Inferior parietal cortex (tissue), 1 donor: Measurements from ENCODE around the gene DQX1.
"Not testable (repeated sequence)": the region's sequence is repeated elsewhere in the genome, so short reads cannot be mapped to it uniquely, and the experiment has no call there.

ENCODE experiments used
- DNase-seq: peaks from one replicate; pipeline ENCODE4 v3.0.0-alpha.2; 2016; ENCODE audit errors: extremely low spot score

Gene DQX1

GRCh38 chr2:74496997-74497776, 28.8 kb downstream of the DQX1 start:
- DNase-seq, result no peak

- DNase-seq, result no peak
Measured at GRCh38 chr2:74495440-74495839, 30.6 kb downstream of the DQX1 start.

- DNase-seq, result no peak
Measured at GRCh38 chr2:74493546-74493945, 32.5 kb downstream of the DQX1 start.

GRCh38 chr2:74491648-74492544, 34.1 kb downstream of the DQX1 start:
- DNase-seq, result no peak

- no peak for DNase-seq
Measured at GRCh38 chr2:74489906-74490305, 36.1 kb downstream of the DQX1 start.

GRCh38 chr2:74488643-74489481, 37.2 kb downstream of the DQX1 start:
- no peak for DNase-seq

GRCh38 chr2:74486141-74486540, 39.9 kb downstream of the DQX1 start:
- no peak for DNase-seq

- not testable (repeated sequence) for DNase-seq
Measured at GRCh38 chr2:74483675-74484164, 42.3 kb downstream of the DQX1 start.

GRCh38 chr2:74482801-74483674, 43.0 kb downstream of the DQX1 start, which contains the start of the genes CCDC142 and TTC31:
TSS of gene CCDC142 (minus strand) at chr2:74482998. CDS start at chr2:74482837, 161 bp downstream.
TSS of gene TTC31 (plus strand) at chr2:74483081. CDS start at chr2:74483096, 15 bp downstream.
- DNase-seq, result peak; percentile 96

GRCh38 chr2:74481961-74482800, 43.9 kb downstream of the DQX1 start:
- no peak for DNase-seq

GRCh38 chr2:74481431-74481830, 44.6 kb downstream of the DQX1 start:
- DNase-seq, result no peak

GRCh38 chr2:74474899-74475298, 51.1 kb downstream of the DQX1 start:
- no peak for DNase-seq

GRCh38 chr2:74474481-74474880, 51.5 kb downstream of the DQX1 start:
- DNase-seq, result no peak

- no peak for DNase-seq
Measured at GRCh38 chr2:74472945-74473258, 53.1 kb downstream of the DQX1 start.

GRCh38 chr2:74472086-74472944, 53.7 kb downstream of the DQX1 start, which contains the start of gene MRPL53:
TSS of gene MRPL53 (minus strand) at chr2:74472680. CDS start at chr2:74472660, 20 bp downstream.
- peak; percentile 97 for DNase-seq

GRCh38 chr2:74471332-74472065, 54.5 kb downstream of the DQX1 start:
- no peak for DNase-seq

GRCh38 chr2:74470742-74471141, 55.3 kb downstream of the DQX1 start:
- not testable (repeated sequence) for DNase-seq
